GM12801 (cell line): ENCODE measurements around the gene GTPBP4.

Source experiments
- CTCF ChIP-seq: IDR thresholded peaks from one replicate; pipeline ENCODE4 v1.5.1; 2011; ENCODE audit warnings: control low read depth; ENCODE audit not compliant: insufficient read length; ENCODE audit errors: extremely low read depth

GTPBP4 gene

GRCh38 chr10:1045415-1045814 is 57.2 kb downstream of the GTPBP4 start:
- no peak for TF ChIP-seq CTCF

- TF ChIP-seq CTCF, result no peak
Observed at GRCh38 chr10:1047937-1048336, 59.7 kb downstream of the GTPBP4 start.

- no peak for TF ChIP-seq CTCF
Observed at GRCh38 chr10:1048349-1048731, 60.1 kb downstream of the GTPBP4 start.

- TF ChIP-seq CTCF, result no peak
Observed at GRCh38 chr10:1048732-1049424, 60.6 kb downstream of the GTPBP4 start, which contains the start of gene IDI1. IDI1 (minus strand) TSS chr10:1049119; CDS start chr10:1049003, 116 bp downstream.

- no peak for TF ChIP-seq CTCF
Observed at GRCh38 chr10:1049425-1049958, 61.3 kb downstream of the GTPBP4 start.

- TF ChIP-seq CTCF, result no peak
Observed at GRCh38 chr10:1050145-1050544, 61.9 kb downstream of the GTPBP4 start.

GRCh38 chr10:1050554-1050953 is 62.3 kb downstream of the GTPBP4 start:
- TF ChIP-seq CTCF, result no peak
